Measurements from ENCODE around the gene ZRANB3. TPM values are rescaled to one million over a fixed set of nuclear protein-coding genes. Genes with fewer than 3 reads are reported as not detected.
A peak's percentile ranks its signal among the peaks of the same experiment; 100 is the strongest.

The ZRANB3 gene
- total RNA-seq, 1 donor from 2014 or later = 16.5 TPM

GRCh38 chr2:135096665-135097446, 434.2 kb downstream of the ZRANB3 start:
- no peak overlapping the region for H3K27ac Mint-ChIP-seq
- DNase-seq (ENCODE audit: low spot score in 2 of 2, unreplicated experiment in 2 of 2) = no peak
- H3K27me3 Mint-ChIP-seq (ENCODE audit: low read depth) = no peaks in the 10 kb centered on the region
- H3K9me3 Mint-ChIP-seq = no peaks in the 10 kb centered on the region
- H3K4me3 Mint-ChIP-seq = no peak overlapping the region
- peaks cover 13% of the 10 kb centered on the region for H3K4me1 Mint-ChIP-seq
- peaks cover 14% of the 10 kb centered on the region for H3K36me3 Mint-ChIP-seq
- no peak for TF ChIP-seq CTCF (IDR thresholded peaks at IDR 0.05; ENCODE audit: unreplicated experiment)

- Mint-ChIP-seq H3K36me3 (peaks cover 13% of the 10 kb centered on the region), H3K4me1 (peaks cover 13% of the 10 kb centered on the region), H3K27me3 (ENCODE audit: low read depth) (no peaks in the 10 kb centered on the region), H3K4me3 (no peak overlapping the region), H3K9me3 (no peaks in the 10 kb centered on the region), H3K27ac (no peak overlapping the region)
- DNase-seq (ENCODE audit: low spot score in 2 of 2, unreplicated experiment in 2 of 2) = no peak
- no peak for TF ChIP-seq CTCF (IDR thresholded peaks at IDR 0.05; ENCODE audit: unreplicated experiment)
Observed at GRCh38 chr2:135095591-135095990, 435.4 kb downstream of the ZRANB3 start.

GRCh38 chr2:135094508-135094907, 436.5 kb downstream of the ZRANB3 start:
- H3K27me3 Mint-ChIP-seq (ENCODE audit: low read depth) = no peaks in the 10 kb centered on the region
- no peak for TF ChIP-seq CTCF (IDR thresholded peaks at IDR 0.05; ENCODE audit: unreplicated experiment)
- peaks cover 7% of the 10 kb centered on the region for H3K4me1 Mint-ChIP-seq
- peaks cover 15% of the 10 kb centered on the region for H3K36me3 Mint-ChIP-seq
- no peak for DNase-seq (ENCODE audit: low spot score in 2 of 2, unreplicated experiment in 2 of 2)
- H3K4me3 Mint-ChIP-seq = no peak overlapping the region
- H3K9me3 Mint-ChIP-seq = peaks cover 2% of the 10 kb centered on the region
- H3K27ac Mint-ChIP-seq = no peak overlapping the region

- Mint-ChIP-seq H3K36me3 (peaks cover 22% of the 10 kb centered on the region), H3K27me3 (ENCODE audit: low read depth) (no peaks in the 10 kb centered on the region), H3K4me1 (peaks cover 5% of the 10 kb centered on the region), H3K27ac (no peak overlapping the region), H3K9me3 (peaks cover 4% of the 10 kb centered on the region), H3K4me3 (no peak overlapping the region)
- no peak for DNase-seq (ENCODE audit: low spot score in 2 of 2, unreplicated experiment in 2 of 2)
- no peak for TF ChIP-seq CTCF (IDR thresholded peaks at IDR 0.05; ENCODE audit: unreplicated experiment)
Observed at GRCh38 chr2:135093670-135094330, 437.2 kb downstream of the ZRANB3 start.

GRCh38 chr2:135093193-135093592, 437.8 kb downstream of the ZRANB3 start:
- peak overlapping the region; percentile 32 for H3K27ac Mint-ChIP-seq
- TF ChIP-seq CTCF (IDR thresholded peaks at IDR 0.05; ENCODE audit: unreplicated experiment) = no peak
- DNase-seq (ENCODE audit: low spot score in 2 of 2, unreplicated experiment in 2 of 2) = no peak
- H3K9me3 Mint-ChIP-seq = peaks cover 4% of the 10 kb centered on the region
- H3K4me3 Mint-ChIP-seq = no peak overlapping the region
- no peaks in the 10 kb centered on the region for H3K27me3 Mint-ChIP-seq (ENCODE audit: low read depth)
- peaks cover 23% of the 10 kb centered on the region for H3K36me3 Mint-ChIP-seq
- peaks cover 5% of the 10 kb centered on the region for H3K4me1 Mint-ChIP-seq
